GM21576 (cell line): Measurements from ENCODE around the gene LDLRAD4.

Experiments
- ATAC-seq: cut with Tn5 transposase; IDR thresholded peaks from one replicate; pipeline ENCODE4 v1.9.1; 2021; ENCODE audit warnings: mild to moderate bottlenecking, moderate library complexity; ENCODE audit not compliant: unreplicated experiment

Gene LDLRAD4

DNA sequence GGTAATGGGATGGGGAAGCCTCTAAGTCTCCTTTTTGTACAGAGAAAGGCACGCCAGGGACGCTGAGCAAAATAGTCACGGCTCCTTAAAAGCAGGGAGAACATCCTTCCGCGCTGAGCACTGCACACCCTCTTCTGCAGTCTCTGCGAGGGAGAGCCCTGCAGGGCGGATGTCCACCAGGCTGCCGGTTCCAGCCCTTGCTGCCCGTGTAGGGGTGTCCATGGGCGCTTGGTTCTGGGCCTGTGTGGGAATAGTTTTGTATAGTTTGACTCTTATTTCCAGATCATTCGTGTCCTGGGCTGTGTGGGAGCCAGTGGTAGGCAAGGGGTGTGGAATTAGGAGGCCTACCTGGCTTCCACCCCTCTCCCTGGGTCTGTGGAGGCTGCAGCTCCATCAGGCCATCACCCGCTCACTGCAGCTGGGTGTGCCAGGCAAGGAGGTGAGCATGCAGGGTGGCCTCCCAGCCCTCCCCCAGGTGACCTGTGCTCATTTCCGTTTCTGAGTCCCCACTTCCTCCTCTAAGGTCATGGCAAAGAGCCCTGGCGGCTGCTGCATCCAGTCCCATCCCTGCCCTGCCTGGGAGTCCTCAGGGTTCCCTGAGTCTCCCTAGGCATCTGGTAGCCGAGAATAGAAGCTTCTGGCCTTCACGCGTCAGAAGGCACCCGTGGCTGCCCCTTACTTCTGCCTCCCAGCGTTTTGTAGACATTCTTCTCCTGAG lies 202.6 kb downstream of the LDLRAD4 start:
- no peak for ATAC-seq

DNA sequence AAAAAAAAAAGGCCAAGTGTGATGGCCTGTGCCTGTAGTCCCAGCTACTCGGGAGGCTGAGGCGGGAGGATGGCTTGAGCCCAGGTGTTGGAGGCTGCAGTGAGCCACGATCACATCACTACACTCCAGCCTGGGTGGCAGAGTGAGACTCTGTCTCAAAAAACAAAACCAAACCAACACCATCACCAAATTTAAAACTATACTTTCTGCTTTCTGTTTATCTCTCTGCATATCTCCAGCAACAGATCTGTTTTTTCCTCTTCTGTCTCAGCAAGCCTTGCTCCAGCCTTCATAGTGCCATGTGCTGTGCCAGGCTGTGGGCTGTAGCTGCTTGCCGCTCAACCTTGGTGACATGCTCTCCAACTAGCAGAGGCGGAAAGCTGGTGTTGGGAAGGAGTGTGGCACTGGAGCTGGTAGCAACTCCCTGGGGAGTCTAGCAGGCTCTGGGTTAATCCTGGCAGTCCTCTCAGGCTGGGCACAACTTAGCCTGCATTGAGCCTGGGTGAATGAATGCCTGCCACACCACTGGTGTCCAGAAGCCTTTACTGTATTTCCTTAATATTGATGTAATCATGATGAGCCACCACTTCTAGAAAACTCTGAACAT lies 204.1 kb downstream of the LDLRAD4 start:
- ATAC-seq, result no peak

DNA sequence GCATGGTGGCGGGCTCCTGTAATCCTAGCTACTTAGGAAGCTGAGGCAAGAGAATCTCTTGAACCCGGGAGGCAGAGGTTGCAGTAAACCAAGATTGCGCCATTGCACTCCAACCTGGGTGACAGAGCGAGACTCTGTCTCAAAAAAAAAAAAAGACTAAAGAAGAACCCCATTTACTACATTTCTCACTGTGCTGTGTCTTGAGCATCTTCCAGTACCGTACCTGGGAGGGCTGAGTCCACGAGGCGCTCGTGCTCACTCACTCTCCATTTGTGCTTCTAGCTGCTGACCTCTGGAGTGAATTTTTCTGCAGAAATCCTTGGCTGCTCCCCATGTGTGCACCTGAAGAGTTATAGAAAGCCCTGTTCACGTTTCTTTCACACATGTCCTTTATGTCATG lies 204.8 kb downstream of the LDLRAD4 start:
- ATAC-seq, result no peak

DNA sequence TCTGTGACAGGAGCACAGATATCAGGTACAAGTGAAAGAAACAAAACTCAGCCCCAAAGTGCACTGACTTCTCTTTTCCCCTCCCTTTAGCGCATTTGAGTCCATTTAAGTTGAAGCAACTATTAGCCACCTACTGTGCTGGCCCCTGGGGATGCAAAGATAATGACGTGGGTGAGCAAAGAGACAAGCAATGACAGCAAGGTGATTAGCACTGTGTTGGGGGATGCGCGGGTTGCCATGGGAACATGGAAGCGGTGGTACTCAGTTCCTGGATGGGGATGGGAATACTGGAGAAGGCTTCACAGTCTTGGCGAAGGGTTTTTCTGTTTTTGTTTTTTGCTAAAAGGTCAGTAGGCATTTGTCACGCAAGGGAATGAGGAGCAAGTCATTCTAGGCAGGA lies 205.8 kb downstream of the LDLRAD4 start:
- ATAC-seq, result no peak

- ATAC-seq, result no peak
Measured at GRCh38 chr18:13425357-13426091, 207.0 kb downstream of the LDLRAD4 start.

GRCh38 chr18:13427354-13427753 lies 208.8 kb downstream of the LDLRAD4 start:
- ATAC-seq, result no peak

GRCh38 chr18:13428319-13428718 lies 209.8 kb downstream of the LDLRAD4 start:
- no peak for ATAC-seq

DNA sequence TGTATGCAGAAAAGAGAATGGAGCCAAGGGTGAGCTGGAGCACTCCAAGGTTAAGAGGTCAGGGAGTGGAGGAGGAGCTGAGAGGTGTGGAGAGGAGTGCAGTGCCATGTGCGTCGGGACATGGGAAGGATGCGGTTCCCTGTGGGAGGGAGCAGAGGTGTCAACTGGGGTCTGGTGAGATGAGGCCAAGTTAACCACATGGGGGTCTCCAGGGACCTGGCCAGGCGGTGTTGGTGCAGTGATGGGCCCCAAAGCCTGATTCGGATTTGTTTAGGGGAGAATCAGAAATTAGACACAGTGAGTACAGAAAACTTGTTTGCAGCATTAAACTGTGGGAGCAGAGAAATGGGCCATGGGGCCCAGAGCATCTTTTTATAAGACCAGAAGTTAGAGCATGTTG lies 210.5 kb downstream of the LDLRAD4 start:
- ATAC-seq, result no peak

DNA sequence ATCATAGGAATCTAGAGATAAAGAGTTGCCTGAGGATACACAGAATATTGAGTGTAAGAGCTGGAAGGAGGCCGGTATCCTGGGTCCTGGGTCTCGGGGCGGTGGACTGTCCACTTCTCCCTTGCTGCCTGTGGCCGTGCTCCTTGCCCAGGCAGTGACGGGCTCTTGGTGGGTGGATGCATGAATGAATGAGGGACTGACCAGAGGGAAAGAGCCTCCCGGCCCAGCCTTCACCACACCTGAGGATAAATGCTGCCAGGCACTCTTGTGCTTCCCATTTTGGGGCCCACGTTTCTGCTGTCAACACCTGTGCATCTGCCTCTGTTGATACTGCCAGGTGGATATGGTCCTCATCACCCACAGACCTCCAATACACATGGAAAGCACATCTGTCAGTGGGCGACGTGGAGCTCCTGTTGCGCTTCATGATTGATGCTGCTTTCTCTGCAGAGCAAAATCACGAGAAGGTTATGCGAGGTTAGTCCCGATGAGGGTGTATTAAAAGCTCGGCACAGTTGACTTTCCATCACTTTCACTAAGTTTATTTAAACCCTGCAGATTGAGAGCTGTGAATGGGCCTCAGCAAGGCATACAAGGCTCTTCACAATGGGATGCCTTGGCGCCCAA lies 211.4 kb downstream of the LDLRAD4 start:
- no peak for ATAC-seq

DNA sequence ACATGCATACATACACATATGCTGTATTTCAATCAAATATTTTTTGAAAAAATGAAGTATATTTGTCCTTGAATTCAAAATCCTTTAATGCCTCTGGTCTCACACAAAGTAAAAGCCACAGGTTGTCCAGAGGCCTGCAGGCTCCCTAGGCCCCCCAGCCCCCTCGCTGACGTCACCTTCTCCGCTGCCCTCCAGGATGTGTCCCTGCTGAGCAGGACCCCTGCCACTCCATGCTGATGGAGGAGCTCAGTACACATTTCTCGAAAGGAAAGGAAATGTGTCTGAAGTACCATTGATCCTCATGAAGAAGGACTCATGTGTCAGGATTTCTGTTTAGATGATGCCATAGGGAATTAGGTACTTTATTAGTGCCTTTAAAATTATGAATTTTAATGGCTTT lies 212.1 kb downstream of the LDLRAD4 start:
- ATAC-seq, result no peak

GRCh38 chr18:13431886-13432285 lies 213.3 kb downstream of the LDLRAD4 start:
- no peak for ATAC-seq

DNA sequence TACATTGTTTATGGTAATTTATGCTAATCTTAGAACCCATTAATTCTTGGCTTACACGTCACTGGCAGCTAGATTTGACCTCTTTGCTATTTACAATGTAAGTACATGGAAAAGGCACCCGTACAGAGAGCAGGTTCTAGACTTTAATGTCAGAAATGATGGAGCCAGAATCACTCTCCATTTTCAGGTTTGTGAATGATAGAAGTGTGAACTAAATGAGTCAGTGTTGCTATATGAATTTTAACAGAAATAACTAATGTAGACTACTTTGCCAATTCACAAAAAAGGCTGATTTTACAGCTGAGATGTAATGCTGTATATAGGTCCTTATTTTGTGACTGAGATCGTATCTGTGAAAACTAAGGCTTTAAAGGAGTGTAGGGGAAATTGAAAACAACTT lies 214.6 kb downstream of the LDLRAD4 start:
- no peak for ATAC-seq

DNA sequence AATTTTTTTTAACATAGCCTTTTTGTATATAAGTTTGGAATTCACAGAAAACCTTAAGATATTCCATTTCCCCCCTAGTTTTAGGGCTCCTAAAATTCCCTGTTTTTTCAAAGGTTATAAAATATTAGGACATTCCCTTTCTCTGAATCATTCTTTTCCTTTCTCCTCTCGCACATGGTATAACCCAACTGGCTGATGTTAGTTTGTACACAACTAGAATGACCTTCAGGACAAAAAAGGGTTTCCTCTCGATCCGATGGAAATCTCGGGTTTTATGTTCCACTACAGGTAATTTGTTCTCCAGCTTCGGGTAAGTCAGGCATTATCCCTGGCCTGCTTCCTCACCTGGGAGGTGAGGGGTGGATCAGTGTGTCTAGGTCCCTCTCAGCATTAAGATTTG lies 215.1 kb downstream of the LDLRAD4 start:
- no peak for ATAC-seq

DNA sequence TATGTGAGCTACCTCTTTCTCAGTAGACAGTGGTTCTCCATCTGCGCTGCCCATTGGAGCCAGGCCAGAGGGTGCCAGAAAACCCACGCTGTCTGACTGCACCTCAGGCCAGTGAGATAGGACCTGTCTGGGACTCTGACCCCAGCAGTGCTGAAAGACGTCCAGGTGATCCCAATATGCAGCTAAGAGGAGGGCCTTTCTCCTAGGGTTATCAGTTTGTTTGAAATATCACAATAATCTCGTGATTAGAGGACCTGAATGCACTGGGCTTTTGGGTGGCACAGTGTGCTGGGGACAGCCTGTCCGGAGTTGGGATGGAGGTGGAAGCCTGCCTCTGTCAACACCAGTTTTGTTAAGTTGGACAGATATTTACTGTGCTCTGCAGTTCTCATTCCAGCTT lies 216.3 kb downstream of the LDLRAD4 start:
- no peak for ATAC-seq

GRCh38 chr18:13435586-13436333 lies 217.2 kb downstream of the LDLRAD4 start:
- no peak for ATAC-seq

- no peak for ATAC-seq
Measured at GRCh38 chr18:13436576-13436975, 218.0 kb downstream of the LDLRAD4 start.

- no peak for ATAC-seq
Measured at GRCh38 chr18:13437034-13437433, 218.5 kb downstream of the LDLRAD4 start.

- ATAC-seq, result no peak
Measured at GRCh38 chr18:13437796-13438506, 219.4 kb downstream of the LDLRAD4 start.

DNA sequence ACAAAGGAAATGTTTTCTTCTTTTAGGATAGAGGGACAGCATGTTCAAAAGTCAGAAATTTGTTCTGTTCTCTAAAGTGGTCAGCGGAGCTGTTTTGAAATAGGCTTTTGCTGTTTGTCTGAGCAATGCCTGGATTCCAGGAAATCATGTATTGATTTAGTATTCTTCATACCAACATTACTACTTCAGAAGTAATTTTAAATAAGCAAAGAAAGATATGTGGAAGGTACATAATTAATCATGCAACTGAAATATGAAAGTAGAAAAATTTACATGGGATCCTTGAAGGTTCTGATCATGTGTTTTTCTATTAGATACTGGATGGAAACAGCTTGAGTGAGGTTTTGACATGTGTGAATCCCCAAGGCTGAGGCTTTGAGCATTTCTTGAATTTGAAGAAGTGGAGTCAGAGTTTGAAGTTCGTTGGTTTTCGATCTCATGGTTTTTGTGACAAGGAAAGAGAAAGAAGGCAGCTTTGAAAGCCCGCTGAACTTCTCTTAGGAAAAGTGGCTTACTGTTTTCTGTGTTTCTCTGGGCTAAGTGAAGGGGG lies 220.0 kb downstream of the LDLRAD4 start:
- no peak for ATAC-seq

DNA sequence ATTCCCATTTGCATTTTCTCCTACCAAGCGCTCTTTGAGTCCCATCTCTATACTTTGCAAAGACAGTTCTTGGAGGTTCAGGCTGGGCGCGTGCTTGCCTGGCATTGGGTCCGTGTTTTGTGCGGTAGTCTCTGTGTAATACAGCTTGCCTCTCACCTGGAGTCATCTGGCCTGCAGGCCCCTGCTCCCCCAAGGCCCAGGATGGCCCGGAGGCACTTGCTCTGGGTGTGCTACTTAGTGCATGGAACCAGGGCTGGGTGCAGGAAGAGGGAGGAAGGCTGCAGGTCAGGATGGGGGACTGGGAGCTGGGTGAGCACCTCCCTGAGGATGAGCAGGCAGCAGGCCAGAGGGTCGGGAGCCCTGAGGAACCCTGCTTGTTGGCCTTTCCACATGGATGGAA lies 220.9 kb downstream of the LDLRAD4 start:
- no peak for ATAC-seq
